Liver (tissue), 9 donors: ENCODE results near the gene SYT6. TPM values are rescaled to one million over a fixed set of nuclear protein-coding genes. Genes with fewer than 3 reads are reported as not detected.

Experiments
- DNase-seq: peaks from one replicate; pipeline ENCODE4 v3.0.0-alpha.2; 2017; ENCODE audit warnings: low spot score
- H3K27ac ChIP-seq, 2 donors: one replicate each; pipeline ENCODE4 v1.7.0; 2013; ENCODE audit warnings: inconsistent platforms in 2 of 2, low read length in 2 of 2, control low read depth in 1 of 2, low read depth in 1 of 2, mild to moderate bottlenecking in 1 of 2
- H3K27me3 ChIP-seq, 4 donors: one replicate each; pipeline versions ENCODE4 v1.6.1 to v1.7.0; 2013; ENCODE audit warnings: low read length in 3 of 4, inconsistent platforms in 1 of 4, mild to moderate bottlenecking in 1 of 4, moderate library complexity in 1 of 4; ENCODE audit not compliant: control insufficient read depth in 4 of 4, insufficient read depth in 4 of 4
- H3K36me3 ChIP-seq, 4 donors: one replicate each; pipeline versions ENCODE4 v1.6.1 to v1.7.0; 2013; ENCODE audit warnings: low read length in 3 of 4, mild to moderate bottlenecking in 3 of 4, low read depth in 1 of 4, moderate library complexity in 1 of 4; ENCODE audit not compliant: control insufficient read depth in 4 of 4, insufficient read depth in 3 of 4
- H3K4me1 ChIP-seq, 4 donors: one replicate each; pipeline versions ENCODE4 v1.6.1 to v1.7.0; 2013; ENCODE audit warnings: low read length in 3 of 4, mild to moderate bottlenecking in 3 of 4, moderate library complexity in 1 of 4; ENCODE audit not compliant: control insufficient read depth in 4 of 4, insufficient read depth in 4 of 4
- H3K4me3 ChIP-seq, 3 donors: one replicate each; pipeline versions ENCODE4 v1.6.1 to v1.7.0; 2013; ENCODE audit warnings: low read length in 3 of 3, control low read depth in 1 of 3, low read depth in 1 of 3, mild to moderate bottlenecking in 1 of 3
- H3K9ac ChIP-seq, 2 donors: one replicate each; pipeline ENCODE4 v1.7.0; 2013; ENCODE audit warnings: low read length in 2 of 2, mild to moderate bottlenecking in 2 of 2, moderate library complexity in 2 of 2, control low read depth in 1 of 2, low read depth in 1 of 2
- H3K9me3 ChIP-seq, 4 donors: one replicate each; pipeline versions ENCODE4 v1.6.1 to v1.7.0; 2013; ENCODE audit warnings: low read length in 3 of 4; ENCODE audit not compliant: control insufficient read depth in 4 of 4
- EGR1 ChIP-seq, 2 donors: IDR thresholded peaks; 2 replicates each; pipeline ENCODE4 v1.6.1; 2016 to 2018; ENCODE audit warnings: antibody characterized with exemption in 2 of 2, low read depth in 2 of 2
- FOXA1 ChIP-seq: IDR thresholded peaks from 2 replicates; pipeline ENCODE4 v1.6.1; 2016; ENCODE audit warnings: antibody characterized with exemption
- FOXA2 ChIP-seq: IDR thresholded peaks from 2 replicates; pipeline ENCODE4 v1.6.1; 2016; ENCODE audit warnings: antibody characterized with exemption
- GABPA ChIP-seq, 2 donors: IDR thresholded peaks in 1 of 2; conservative IDR thresholded peaks in 1 of 2; 2 replicates each; pipeline ENCODE4 v1.6.1; 2016; ENCODE audit warnings: antibody characterized with exemption in 2 of 2, mild to moderate bottlenecking in 1 of 2, moderate library complexity in 1 of 2
- HNF4A ChIP-seq, 2 donors: conservative IDR thresholded peaks; 2 replicates each; pipeline ENCODE4 v1.6.1; 2016; ENCODE audit warnings: antibody characterized with exemption in 2 of 2, mild to moderate bottlenecking in 2 of 2
- JUND ChIP-seq, 2 donors: IDR thresholded peaks; 2 replicates each; pipeline ENCODE4 v1.6.1; 2016; ENCODE audit warnings: antibody characterized with exemption in 2 of 2
- NR2F2 ChIP-seq: IDR thresholded peaks from 2 replicates; pipeline ENCODE4 v1.6.1; 2016; ENCODE audit warnings: antibody characterized with exemption
- RAD21 ChIP-seq, 2 donors: IDR thresholded peaks; 2 replicates each; pipeline ENCODE4 v1.6.1; 2016; ENCODE audit warnings: antibody characterized with exemption in 2 of 2, mild to moderate bottlenecking in 2 of 2
- RXRA ChIP-seq, 2 donors: IDR thresholded peaks; 2 replicates each; pipeline ENCODE4 v1.6.1; 2017 to 2018; ENCODE audit warnings: antibody characterized with exemption in 2 of 2, mild to moderate bottlenecking in 1 of 2
- SP1 ChIP-seq: IDR thresholded peaks from 2 replicates; pipeline ENCODE4 v1.6.1; 2018; ENCODE audit warnings: antibody characterized with exemption, mild to moderate bottlenecking
- TAF1 ChIP-seq: conservative IDR thresholded peaks from 2 replicates; pipeline ENCODE4 v1.6.1; 2016; ENCODE audit warnings: antibody characterized with exemption, mild to moderate bottlenecking
- YY1 ChIP-seq: IDR thresholded peaks from 2 replicates; pipeline ENCODE4 v1.6.1; 2016; ENCODE audit warnings: antibody characterized with exemption, mild to moderate bottlenecking
- WGBS: extraction: QIAGEN DNeasy Blood & Tissue Kit; methylation state at CpG from one replicate; pipeline ENCODE4 v1.1.7; 2013; 5-methylcytosine and 5-hydroxymethylcytosine counted together
- polyA plus RNA-seq, 2 donors: library from polyadenylated mRNA; stranded (reverse) in 1 of 2; unstranded in 1 of 2; fragments of 200-250 nt in 1 of 2; fragments of >200 nt in 1 of 2; fragmentation: Nextera tagmentation in 1 of 2; extraction: Ambion mirVana in 1 of 2; gene quantifications; one replicate each; pipeline versions ENCODE4 v1.2.1 to v1.2.3, GENCODE V29; 2013 to 2015
- total RNA-seq, 2 donors: library from RNA; depleted of rRNA; stranded (reverse); fragments of >200 nt; gene quantifications; one replicate each; pipeline ENCODE4 v1.2.3, GENCODE V29; 2014
- TF ChIP-seq, protein P1 (sequence below): IDR thresholded peaks from 2 replicates; pipeline ENCODE4 v1.6.1; 2016; ENCODE audit warnings: antibody characterized with exemption
- TF ChIP-seq, protein P2 (sequence below): IDR thresholded peaks from 2 replicates; pipeline ENCODE4 v1.6.1; 2016; ENCODE audit warnings: antibody characterized with exemption, mild to moderate bottlenecking
- TF ChIP-seq, protein P3 (sequence below): IDR thresholded peaks from 2 replicates; pipeline ENCODE4 v1.6.1; 2016; ENCODE audit warnings: antibody characterized with exemption
- TF ChIP-seq, protein P4 (sequence below): IDR thresholded peaks from 2 replicates; pipeline ENCODE4 v1.6.1; 2016; ENCODE audit warnings: antibody characterized with exemption
- TF ChIP-seq, protein P5 (sequence below): fragments of 150-350 bp; IDR thresholded peaks from 2 replicates; pipeline ENCODE4 v1.5.1; 2017; ENCODE audit warnings: improper control_type of control experiment, low read depth, low read length; ENCODE audit not compliant: missing input control
- donor health status: healthy.
- donor health status: healthy.
- donor health status: healthy.
- donor health status: healthy.
- donor health status: healthy.

Gene SYT6
- total and polyA plus RNA-seq, 4 donors, result under 0.01 to 0.17 TPM; not detected in 2

DNA sequence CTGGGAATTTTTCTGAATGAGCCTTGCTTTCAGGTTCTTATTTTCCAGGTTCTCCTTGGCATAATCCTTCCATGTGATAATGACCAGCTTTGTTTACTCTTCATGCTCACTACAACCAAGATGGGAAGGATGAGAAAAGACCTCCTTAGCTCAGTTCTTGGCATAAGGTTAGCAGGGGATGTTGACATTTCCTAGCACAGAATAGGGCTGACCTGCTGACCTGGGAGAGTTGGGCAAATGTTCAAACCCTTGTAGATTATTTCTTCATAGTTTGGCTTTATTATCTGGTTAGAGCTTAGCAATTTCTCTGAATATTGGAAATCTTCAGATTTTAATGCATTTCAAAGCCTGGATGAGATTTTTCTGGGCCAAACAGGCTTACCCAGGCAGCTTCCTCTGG is 23.6 kb upstream of the SYT6 start (continued):
- no peak for TF ChIP-seq YY1

DNA sequence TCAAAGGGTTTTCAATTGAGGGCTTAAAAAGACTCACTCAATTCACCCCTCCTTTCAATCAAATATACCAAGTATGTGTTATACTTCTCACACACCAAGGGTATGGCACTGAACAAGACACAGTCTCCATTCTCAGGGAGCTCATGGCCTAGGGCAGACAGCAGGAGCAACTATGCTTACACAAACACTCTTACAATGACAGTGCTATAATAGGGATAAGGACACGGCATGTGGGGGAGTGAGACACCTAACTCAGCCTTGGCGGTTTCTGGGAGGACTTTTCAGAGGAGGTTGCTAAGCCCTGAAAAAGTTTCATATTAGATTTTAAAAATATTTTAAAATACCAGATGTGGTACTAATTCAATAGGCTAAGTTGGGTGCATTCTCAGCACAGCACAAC is 22.7 kb upstream of the SYT6 start:
- no peak for TF ChIP-seq EGR1 (IDR thresholded peaks at IDR 0.05; ENCODE audit: low read depth in 2 of 2)
- no peak for TF ChIP-seq HNF4A (conservative IDR thresholded peaks at IDR 0.05)
- TF ChIP-seq RXRA (IDR thresholded peaks at IDR 0.05), result no peak
- no peak for TF ChIP-seq JUND (IDR thresholded peaks at IDR 0.05)
- TF ChIP-seq, protein P1, sequence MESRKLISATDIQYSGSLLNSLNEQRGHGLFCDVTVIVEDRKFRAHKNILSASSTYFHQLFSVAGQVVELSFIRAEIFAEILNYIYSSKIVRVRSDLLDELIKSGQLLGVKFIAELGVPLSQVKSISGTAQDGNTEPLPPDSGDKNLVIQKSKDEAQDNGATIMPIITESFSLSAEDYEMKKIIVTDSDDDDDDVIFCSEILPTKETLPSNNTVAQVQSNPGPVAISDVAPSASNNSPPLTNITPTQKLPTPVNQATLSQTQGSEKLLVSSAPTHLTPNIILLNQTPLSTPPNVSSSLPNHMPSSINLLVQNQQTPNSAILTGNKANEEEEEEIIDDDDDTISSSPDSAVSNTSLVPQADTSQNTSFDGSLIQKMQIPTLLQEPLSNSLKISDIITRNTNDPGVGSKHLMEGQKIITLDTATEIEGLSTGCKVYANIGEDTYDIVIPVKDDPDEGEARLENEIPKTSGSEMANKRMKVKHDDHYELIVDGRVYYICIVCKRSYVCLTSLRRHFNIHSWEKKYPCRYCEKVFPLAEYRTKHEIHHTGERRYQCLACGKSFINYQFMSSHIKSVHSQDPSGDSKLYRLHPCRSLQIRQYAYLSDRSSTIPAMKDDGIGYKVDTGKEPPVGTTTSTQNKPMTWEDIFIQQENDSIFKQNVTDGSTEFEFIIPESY, result no peak
- TF ChIP-seq TAF1, result no peak
- TF ChIP-seq, protein P2, sequence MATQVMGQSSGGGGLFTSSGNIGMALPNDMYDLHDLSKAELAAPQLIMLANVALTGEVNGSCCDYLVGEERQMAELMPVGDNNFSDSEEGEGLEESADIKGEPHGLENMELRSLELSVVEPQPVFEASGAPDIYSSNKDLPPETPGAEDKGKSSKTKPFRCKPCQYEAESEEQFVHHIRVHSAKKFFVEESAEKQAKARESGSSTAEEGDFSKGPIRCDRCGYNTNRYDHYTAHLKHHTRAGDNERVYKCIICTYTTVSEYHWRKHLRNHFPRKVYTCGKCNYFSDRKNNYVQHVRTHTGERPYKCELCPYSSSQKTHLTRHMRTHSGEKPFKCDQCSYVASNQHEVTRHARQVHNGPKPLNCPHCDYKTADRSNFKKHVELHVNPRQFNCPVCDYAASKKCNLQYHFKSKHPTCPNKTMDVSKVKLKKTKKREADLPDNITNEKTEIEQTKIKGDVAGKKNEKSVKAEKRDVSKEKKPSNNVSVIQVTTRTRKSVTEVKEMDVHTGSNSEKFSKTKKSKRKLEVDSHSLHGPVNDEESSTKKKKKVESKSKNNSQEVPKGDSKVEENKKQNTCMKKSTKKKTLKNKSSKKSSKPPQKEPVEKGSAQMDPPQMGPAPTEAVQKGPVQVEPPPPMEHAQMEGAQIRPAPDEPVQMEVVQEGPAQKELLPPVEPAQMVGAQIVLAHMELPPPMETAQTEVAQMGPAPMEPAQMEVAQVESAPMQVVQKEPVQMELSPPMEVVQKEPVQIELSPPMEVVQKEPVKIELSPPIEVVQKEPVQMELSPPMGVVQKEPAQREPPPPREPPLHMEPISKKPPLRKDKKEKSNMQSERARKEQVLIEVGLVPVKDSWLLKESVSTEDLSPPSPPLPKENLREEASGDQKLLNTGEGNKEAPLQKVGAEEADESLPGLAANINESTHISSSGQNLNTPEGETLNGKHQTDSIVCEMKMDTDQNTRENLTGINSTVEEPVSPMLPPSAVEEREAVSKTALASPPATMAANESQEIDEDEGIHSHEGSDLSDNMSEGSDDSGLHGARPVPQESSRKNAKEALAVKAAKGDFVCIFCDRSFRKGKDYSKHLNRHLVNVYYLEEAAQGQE, result no peak
- no peak for DNase-seq
- Histone ChIP-seq H3K9me3 (peaks cover 0 to 3% (median under 1%) of the 10 kb centered on the region in 4 donors), H3K4me3 (no peak overlapping the region), H3K27ac (no peak overlapping the region), H3K27me3 (no peaks in the 10 kb centered on the region), H3K9ac (no peak overlapping the region), H3K4me1 (peaks cover 0 to 5% (median 0%) of the 10 kb centered on the region in 4 donors), H3K36me3 (no peaks in the 10 kb centered on the region)
- WGBS, result 98% methylated on average over 2 of the region's 2 CpGs

DNA sequence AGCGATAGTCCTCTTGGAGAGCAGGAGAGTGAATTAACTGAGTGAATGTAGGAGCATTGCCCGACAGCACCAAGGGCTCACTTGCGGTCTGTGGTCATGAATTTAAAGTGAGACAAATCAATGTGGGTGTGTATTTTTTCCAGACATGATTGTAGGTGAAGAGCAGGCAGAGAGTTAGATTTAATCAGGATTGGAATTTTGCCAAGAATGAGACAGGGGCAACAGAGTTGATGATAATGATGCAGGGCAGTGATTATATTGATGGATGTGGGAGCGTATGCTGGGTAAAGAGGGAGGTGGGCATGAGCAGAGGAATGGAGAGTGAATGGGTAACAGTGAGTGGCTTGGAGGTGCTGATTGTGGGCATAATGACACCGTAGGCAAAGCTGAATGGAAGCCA is 20.0 kb upstream of the SYT6 start:
- Histone ChIP-seq H3K27me3 (no peaks in the 10 kb centered on the region), H3K4me3 (no peak overlapping the region), H3K4me1 (no peaks in the 10 kb centered on the region), H3K27ac (no peak overlapping the region), H3K9ac (no peak overlapping the region), H3K9me3 (peaks cover 0 to 3% (median under 1%) of the 10 kb centered on the region in 4 donors), H3K36me3 (no peaks in the 10 kb centered on the region)
- DNase-seq, result no peak
- TF ChIP-seq TAF1 (no peak), RAD21 (IDR thresholded peaks at IDR 0.05) (no peak), YY1 (no peak), RXRA (IDR thresholded peaks at IDR 0.05) (no peak), FOXA1 (no peak), SP1 (no peak), NR2F2 (no peak), GABPA (IDR thresholded peaks at IDR 0.05 in 1 of 2, conservative IDR thresholded peaks at IDR 0.05 in 1 of 2) (no peak), EGR1 (IDR thresholded peaks at IDR 0.05; ENCODE audit: low read depth in 2 of 2) (no peak), FOXA2 (no peak)
- TF ChIP-seq, protein P2, result no peak
- TF ChIP-seq, protein P3, sequence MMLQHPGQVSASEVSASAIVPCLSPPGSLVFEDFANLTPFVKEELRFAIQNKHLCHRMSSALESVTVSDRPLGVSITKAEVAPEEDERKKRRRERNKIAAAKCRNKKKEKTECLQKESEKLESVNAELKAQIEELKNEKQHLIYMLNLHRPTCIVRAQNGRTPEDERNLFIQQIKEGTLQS, result no peak
- TF ChIP-seq, protein P4, sequence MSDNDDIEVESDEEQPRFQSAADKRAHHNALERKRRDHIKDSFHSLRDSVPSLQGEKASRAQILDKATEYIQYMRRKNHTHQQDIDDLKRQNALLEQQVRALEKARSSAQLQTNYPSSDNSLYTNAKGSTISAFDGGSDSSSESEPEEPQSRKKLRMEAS, result no peak
- TF ChIP-seq, protein P5, sequence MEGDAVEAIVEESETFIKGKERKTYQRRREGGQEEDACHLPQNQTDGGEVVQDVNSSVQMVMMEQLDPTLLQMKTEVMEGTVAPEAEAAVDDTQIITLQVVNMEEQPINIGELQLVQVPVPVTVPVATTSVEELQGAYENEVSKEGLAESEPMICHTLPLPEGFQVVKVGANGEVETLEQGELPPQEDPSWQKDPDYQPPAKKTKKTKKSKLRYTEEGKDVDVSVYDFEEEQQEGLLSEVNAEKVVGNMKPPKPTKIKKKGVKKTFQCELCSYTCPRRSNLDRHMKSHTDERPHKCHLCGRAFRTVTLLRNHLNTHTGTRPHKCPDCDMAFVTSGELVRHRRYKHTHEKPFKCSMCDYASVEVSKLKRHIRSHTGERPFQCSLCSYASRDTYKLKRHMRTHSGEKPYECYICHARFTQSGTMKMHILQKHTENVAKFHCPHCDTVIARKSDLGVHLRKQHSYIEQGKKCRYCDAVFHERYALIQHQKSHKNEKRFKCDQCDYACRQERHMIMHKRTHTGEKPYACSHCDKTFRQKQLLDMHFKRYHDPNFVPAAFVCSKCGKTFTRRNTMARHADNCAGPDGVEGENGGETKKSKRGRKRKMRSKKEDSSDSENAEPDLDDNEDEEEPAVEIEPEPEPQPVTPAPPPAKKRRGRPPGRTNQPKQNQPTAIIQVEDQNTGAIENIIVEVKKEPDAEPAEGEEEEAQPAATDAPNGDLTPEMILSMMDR, result no peak
- TF ChIP-seq, protein P1, result no peak
- 85% methylated on average over 5 of the region's 5 CpGs for WGBS
